BJ (cell line): Measurements from ENCODE around the gene SLC8A1. TPM values are rescaled to one million over a fixed set of nuclear protein-coding genes. Genes with fewer than 3 reads are reported as not detected.

Source experiments
- CTCF ChIA-PET: fragments of 350-600 bp; formaldehyde crosslinking; extraction: SDS; loops from one replicate; lab custom pipeline; 2021; ENCODE audit warnings: antibody characterized with exemption, inconsistent platforms; lab: Yijun Ruan, JAX
- POLR2A ChIA-PET: fragments of 300-600 bp; sonication (Branson Sonifier 250); formaldehyde crosslinking; extraction: SDS; loops from one replicate; lab custom pipeline; 2021; ENCODE audit warnings: antibody characterized with exemption; lab: Charles Lee
- DNase-seq: peaks from one replicate; pipeline ENCODE4 v3.0.0-alpha.2; 2011; ENCODE audit warnings: low read depth
- H3K27me3 ChIP-seq: 2 replicates; pipeline ENCODE4 v1.6.0; 2011; ENCODE audit warnings: low read length; ENCODE audit not compliant: control insufficient read depth, insufficient read depth
- H3K36me3 ChIP-seq: 2 replicates; pipeline ENCODE4 v1.5.1; 2011; ENCODE audit warnings: low read length; ENCODE audit not compliant: control insufficient read depth, insufficient read depth
- H3K4me3 ChIP-seq: 2 replicates; pipeline ENCODE4 v1.5.1; 2011; ENCODE audit warnings: low read depth, mild to moderate bottlenecking, control low read depth, low read length
- CTCF ChIP-seq: IDR thresholded peaks from 2 replicates; pipeline ENCODE4 v1.5.1; 2011; ENCODE audit warnings: low read depth, mild to moderate bottlenecking, control low read depth, inconsistent platforms, low read length, moderate library complexity; ENCODE audit not compliant: insufficient read depth
- polyA plus RNA-seq: library from polyadenylated mRNA; depleted of rRNA; stranded (reverse); fragments of >200 nt; gene quantifications from 2 replicates; pipeline ENCODE4 v1.2.3, GENCODE V29; 2011

Gene SLC8A1
- polyA plus RNA-seq, 1 experiment, result 18.5 TPM

GRCh38 chr2:40348665-40349064 lies 103.2 kb downstream of the SLC8A1 start:
- peak; percentile 93 for DNase-seq
- Histone ChIP-seq H3K27me3 (no peaks in the 10 kb centered on the region), H3K4me3 (no peak overlapping the region), H3K36me3 (no peaks in the 10 kb centered on the region)
- ChIA-PET POLR2A (interaction anchor here (0.7 to 1.4 kb wide), 3 partner anchors 103 to 415 kb away, joined by 3 to 5 read pairs (median 5); partner anchors contain the start of gene SLC8A1), CTCF (interaction anchor here (0.8 to 1.9 kb wide), 4 partner anchors 61 to 104 kb away, joined by 3 to 5 read pairs (median 4); no protein-coding TSS in a partner anchor)
- TF ChIP-seq CTCF, result no peak

GRCh38 chr2:40348038-40348437 lies 103.9 kb downstream of the SLC8A1 start:
- H3K4me3 ChIP-seq, result no peak overlapping the region
- ChIA-PET CTCF (interaction anchor here (0.8 to 1.9 kb wide), 3 partner anchors 63 to 104 kb away, joined by 3 to 5 read pairs (median 4); no protein-coding TSS in a partner anchor), POLR2A (interaction anchor here (0.6 to 0.7 kb wide), 2 partner anchors 87 to 415 kb away, joined by 3 to 5 read pairs; no protein-coding TSS in a partner anchor)
- H3K36me3 ChIP-seq, result no peaks in the 10 kb centered on the region
- DNase-seq, result no peak
- no peaks in the 10 kb centered on the region for H3K27me3 ChIP-seq
- no peak for TF ChIP-seq CTCF

GRCh38 chr2:40346535-40347354 lies 105.1 kb downstream of the SLC8A1 start:
- TF ChIP-seq CTCF, result no peak
- DNase-seq, result peak; percentile 67
- Histone ChIP-seq H3K36me3 (no peaks in the 10 kb centered on the region), H3K4me3 (no peak overlapping the region), H3K27me3 (no peaks in the 10 kb centered on the region)
- ChIA-PET CTCF (interaction anchor here (0.5 kb wide), 1 partner anchor 19 kb away, joined by 3 read pairs; no protein-coding TSS in a partner anchor), POLR2A (interaction anchor here (0.6 to 1.2 kb wide), 3 partner anchors 65 to 815 kb away, joined by 3 to 7 read pairs (median 3); no protein-coding TSS in a partner anchor)

GRCh38 chr2:40344364-40344763 lies 107.5 kb downstream of the SLC8A1 start:
- ChIA-PET CTCF (no interaction called here), POLR2A (interaction anchor here (0.6 to 0.7 kb wide), 2 partner anchors 58 to 105 kb away, joined by 3 to 9 read pairs; no protein-coding TSS in a partner anchor)
- Histone ChIP-seq H3K27me3 (no peaks in the 10 kb centered on the region), H3K36me3 (no peaks in the 10 kb centered on the region), H3K4me3 (no peak overlapping the region)
- TF ChIP-seq CTCF, result no peak
- DNase-seq, result no peak

GRCh38 chr2:40343902-40344301 lies 108.0 kb downstream of the SLC8A1 start:
- DNase-seq, result peak; percentile 79
- no peaks in the 10 kb centered on the region for H3K36me3 ChIP-seq
- ChIA-PET CTCF (no interaction called here), POLR2A (interaction anchor here (0.6 to 0.7 kb wide), 2 partner anchors 58 to 82 kb away, joined by 3 to 4 read pairs; no protein-coding TSS in a partner anchor)
- no peak overlapping the region for H3K4me3 ChIP-seq
- no peak for TF ChIP-seq CTCF
- H3K27me3 ChIP-seq, result no peaks in the 10 kb centered on the region
